A549 (cell line): ENCODE measurements around the gene SASH1. TPM values are rescaled to one million over a fixed set of nuclear protein-coding genes. Genes with fewer than 3 reads are reported as not detected.

Source experiments
- ATAC-seq, 2 experiments: fragments of 200-7000 bp in 1 of 2; fragments of >200 bp in 1 of 2; cut with Nextera tagmentation in 1 of 2; cut with Tn5 transposase in 1 of 2; 3 replicates each; pipeline versions ENCODE4 v1.8.0 to v1.9.1; 2018 to 2020; ENCODE audit warnings: mild to moderate bottlenecking in 1 of 2, moderate library complexity in 1 of 2
- CTCF ChIA-PET: fragments of 300-600 bp; sonication (Branson Sonifier 250); formaldehyde crosslinking; extraction: SDS; loops from one replicate; lab custom pipeline; 2021; ENCODE audit warnings: antibody characterized with exemption, inconsistent platforms; lab: Yijun Ruan, JAX
- POLR2A ChIA-PET: fragments of 350-600 bp; formaldehyde crosslinking; extraction: SDS; loops from one replicate; lab custom pipeline; 2021; ENCODE audit warnings: antibody characterized with exemption, inconsistent platforms; lab: Yijun Ruan, JAX
- DNase-seq, 2 experiments: peaks; one replicate each; pipeline versions ENCODE4 v3.0.0 to v3.0.0-alpha.2; 2011 to 2016; ENCODE audit warnings: low read depth in 1 of 2, low spot score in 1 of 2
- FAIRE-seq: peaks from 2 replicates; lab custom pipeline; 2011; peaks lifted over from hg19 to GRCh38; lab: Jason Lieb, UNC
- H3K27ac ChIP-seq, 2 experiments: fragments of >200 bp; sonication (Bioruptor Twin); formaldehyde crosslinking; 3 replicates each; pipeline ENCODE4 v1.5.1; 2016 to 2017
- H3K4me1 ChIP-seq: fragments of >200 bp; sonication (Bioruptor Twin); formaldehyde crosslinking; 3 replicates; pipeline ENCODE4 v1.6.1; 2016
- H3K4me2 ChIP-seq: fragments of >200 bp; sonication (Bioruptor Twin); formaldehyde crosslinking; 3 replicates; pipeline ENCODE4 v1.6.1; 2016
- H3K4me3 ChIP-seq: fragments of >200 bp; sonication (Bioruptor Twin); formaldehyde crosslinking; 3 replicates; pipeline ENCODE4 v1.5.1; 2016
- H3K9me3 ChIP-seq: fragments of >200 bp; sonication (Bioruptor Twin); formaldehyde crosslinking; 3 replicates; pipeline ENCODE4 v1.6.1; 2016
- BCL3 ChIP-seq: fragments of >200 bp; sonication (Bioruptor Twin); formaldehyde crosslinking; IDR thresholded peaks from 3 replicates; pipeline ENCODE4 v1.6.1; 2016
- ESRRA ChIP-seq: fragments of 150-350 bp; IDR thresholded peaks from 2 replicates; pipeline ENCODE4 v1.6.1; 2014; ENCODE audit warnings: mild to moderate bottlenecking, low read length, borderline replicate concordance
- FOSL2 ChIP-seq, 2 experiments: fragments of 450-650 bp in 1 of 2; fragments of >200 bp in 1 of 2; sonication (Bioruptor Twin) in 1 of 2; formaldehyde crosslinking; IDR thresholded peaks; 2 replicates each; pipeline versions ENCODE4 v1.5.0 to v1.6.1; 2016 to 2020; ENCODE audit warnings: mild to moderate bottlenecking in 1 of 2, moderate library complexity in 1 of 2
- FOXS1 ChIP-seq: fragments of 250-450 bp; sonication (Bioruptor Pico); IDR thresholded peaks from 2 replicates; pipeline ENCODE4 v1.5.0; 2020; ENCODE audit warnings: mild to moderate bottlenecking, moderate library complexity
- GATA3 ChIP-seq: IDR thresholded peaks from 2 replicates; pipeline ENCODE4 v1.6.1; 2012; ENCODE audit warnings: borderline replicate concordance
- HES2 ChIP-seq: fragments of >200 bp; sonication (Bioruptor Twin); formaldehyde crosslinking; IDR thresholded peaks from 2 replicates; pipeline ENCODE4 v1.6.1; 2016
- HMGXB4 ChIP-seq: fragments of 250-450 bp; sonication (Bioruptor Pico); IDR thresholded peaks from 2 replicates; pipeline ENCODE4 v1.5.0; 2021; ENCODE audit warnings: mild to moderate bottlenecking, moderate library complexity, borderline replicate concordance
- MAFK ChIP-seq: fragments of 450-650 bp; IDR thresholded peaks from 2 replicates; pipeline ENCODE4 v1.6.1; 2014; ENCODE audit not compliant: partially characterized antibody
- MAX ChIP-seq: IDR thresholded peaks from 2 replicates; pipeline ENCODE4 v1.6.1; 2012
- NFE2L2 ChIP-seq: fragments of 150-350 bp; conservative IDR thresholded peaks from 2 replicates; pipeline ENCODE4 v1.6.1; 2014; ENCODE audit warnings: low read length
- REST ChIP-seq: fragments of 200-600 bp; sonication (generic); IDR thresholded peaks from 2 replicates; pipeline ENCODE4 v1.6.1; 2016; ENCODE audit warnings: antibody characterized with exemption, mild to moderate bottlenecking, moderate library complexity
- RNF2 ChIP-seq: fragments of 200-600 bp; sonication (generic); IDR thresholded peaks from 2 replicates; pipeline ENCODE4 v1.6.1; 2016; ENCODE audit warnings: low read depth, mild to moderate bottlenecking, antibody characterized with exemption, moderate library complexity, borderline replicate concordance
- TFCP2L1 ChIP-seq: fragments of 250-450 bp; sonication (Bioruptor Pico); IDR thresholded peaks from 2 replicates; pipeline ENCODE4 v1.5.0; 2021; ENCODE audit warnings: mild to moderate bottlenecking
- ZC3H11A ChIP-seq: fragments of 450-650 bp; IDR thresholded peaks from 2 replicates; pipeline ENCODE4 v1.6.1; 2014; ENCODE audit warnings: antibody characterized with exemption, mild to moderate bottlenecking
- WGBS: methylation state at CpG from one replicate; pipeline ENCODE4 v1.1.6; 2017; ENCODE audit errors: missing lambda C conversion rate; 5-methylcytosine and 5-hydroxymethylcytosine counted together
- polyA plus RNA-seq, 4 experiments: library from polyadenylated mRNA; depleted of rRNA in 3 of 4; stranded (reverse); fragments of >200 nt; fragmentation: RNase III in 1 of 4; extraction: RNeasy Plus Mini Kit Qiagen cat#74134 plus additional on column Dnase treatment in 1 of 4; gene quantifications; 2 replicates in 3 of 4; 3 replicates in 1 of 4; pipeline ENCODE4 v1.2.3, GENCODE V29; 2011 to 2017

Gene SASH1
- polyA plus RNA-seq, 2 of the 4 experiments (the other 2 are of a cell fraction): 2.5 to 3.0 TPM

- Histone ChIP-seq H3K27ac (peak overlapping the region in 1 of 2 experiments; percentile 26; a peak in 2 of 6 replicates), H3K9me3 (no peaks in the 10 kb centered on the region), H3K4me3 (no peak overlapping the region), H3K4me2 (peak overlapping the region; percentile 36), H3K4me1 (peaks cover 13% of the 10 kb centered on the region; the same call in 2 of the 3 replicates)
- FAIRE-seq (no peak), DNase-seq (no peak)
- CTCF ChIA-PET: no interaction called here
- TF ChIP-seq RNF2: no peak
- no peak for TF ChIP-seq NFE2L2
- TF ChIP-seq FOSL2 (IDR thresholded peaks at IDR 0.05): no peak
- TF ChIP-seq FOSL2 (CRISPR knock-in tag; IDR thresholded peaks at IDR 0.05): peak; percentile 41
- TF ChIP-seq MAFK: peak; percentile 37
- TF ChIP-seq, all 56 proteins: peak for 2
- 48% methylated on average over 3 of the region's 3 CpGs for whole genome bisulfite sequencing
- peak in 1 of 2 experiments; percentile 47; a peak in 2 of 6 replicates for ATAC-seq
- POLR2A ChIA-PET: interaction anchor here (0.8 kb wide), 1 partner anchor 72 kb away, joined by 3 read pairs; the partner anchor contains the start of gene SASH1
Measured at GRCh38 chr6:148414836-148415235, 72.2 kb downstream of the SASH1 start.

GRCh38 chr6:148415511-148416260 is 73.0 kb downstream of the SASH1 start:
- POLR2A ChIA-PET: no interaction called here
- Histone ChIP-seq H3K4me2 (no peak overlapping the region), H3K9me3 (no peaks in the 10 kb centered on the region)
- no peak for TF ChIP-seq FOXS1 (CRISPR knock-in tag)
- TF ChIP-seq ESRRA: no peak
- TF ChIP-seq TFCP2L1 (CRISPR knock-in tag): no peak
- no peak for TF ChIP-seq ZC3H11A
- TF ChIP-seq HMGXB4: no peak
- no peak for TF ChIP-seq MAX
- TF ChIP-seq REST: no peak
- no peak for TF ChIP-seq GATA3
- no peak for TF ChIP-seq HES2
- no peak for TF ChIP-seq BCL3
- TF ChIP-seq, all 56 proteins: peak for 0
- H3K27ac ChIP-seq: no peak overlapping the region
- DNase-seq: no peak
- CTCF ChIA-PET: interaction anchor here (1.1 kb wide), 1 partner anchor 9 kb away, joined by 3 read pairs; no protein-coding TSS in a partner anchor
- no peak overlapping the region for H3K4me3 ChIP-seq
- WGBS: 97% methylated on average over 4 of the region's 4 CpGs
- no peak for ATAC-seq
- FAIRE-seq: no peak
- peaks cover 13% of the 10 kb centered on the region; the same call in 2 of the 3 replicates for H3K4me1 ChIP-seq
